Neural cell (in vitro differentiated cells): ENCODE results near the gene MINDY2. TPM values are rescaled to one million over a fixed set of nuclear protein-coding genes. Genes with fewer than 3 reads are reported as not detected.

Experiments
- H2AFZ ChIP-seq: fragments of 200-600, 300-800 bp; sonication (generic), shearing (Covaris generic); 2 replicates; pipeline ENCODE4 v1.6.0; 2014; ENCODE audit warnings: low read depth, mild to moderate bottlenecking, antibody characterized with exemption, low read length, moderate library complexity
- H3F3A ChIP-seq: fragments of 200-600 bp; shearing (Covaris generic); 2 replicates; pipeline ENCODE4 v1.6.1; 2016; ENCODE audit warnings: mild to moderate bottlenecking, moderate library complexity, mixed read lengths, antibody characterized with exemption, low read length; ENCODE audit not compliant: insufficient read depth, poor library complexity, severe bottlenecking
- H3K27ac ChIP-seq: fragments of 200-600, 300-800 bp; sonication (generic), shearing (Covaris generic); 2 replicates; pipeline ENCODE4 v1.5.1; 2014; ENCODE audit warnings: mild to moderate bottlenecking, low read length, moderate library complexity
- H3K27me3 ChIP-seq: fragments of 300-800, 200-600 bp; sonication (generic), shearing (Covaris generic); 2 replicates; pipeline ENCODE4 v1.6.0; 2014; ENCODE audit warnings: mild to moderate bottlenecking, low read depth, low read length, moderate library complexity; ENCODE audit not compliant: insufficient read depth
- H3K36me3 ChIP-seq: fragments of 300-800, 200-600 bp; sonication (generic), shearing (Covaris generic); 2 replicates; pipeline ENCODE4 v1.5.1; 2014; ENCODE audit warnings: mild to moderate bottlenecking, antibody characterized with exemption, low read length, moderate library complexity; ENCODE audit not compliant: insufficient read depth
- H3K4me2 ChIP-seq: fragments of 300-800, 200-600 bp; sonication (generic), shearing (Covaris generic); 2 replicates; pipeline ENCODE4 v1.6.0; 2014; ENCODE audit warnings: mild to moderate bottlenecking, low read length
- H3K4me3 ChIP-seq: fragments of 300-800, 200-600 bp; sonication (generic), shearing (Covaris generic); 2 replicates; pipeline ENCODE4 v1.5.1; 2014; ENCODE audit warnings: mild to moderate bottlenecking, low read length, moderate library complexity
- H3K79me2 ChIP-seq: fragments of 200-600 bp; shearing (Covaris generic); replicated peaks from 2 replicates; pipeline ENCODE4 v1.6.0; 2014; ENCODE audit warnings: mild to moderate bottlenecking, low read length, moderate library complexity; ENCODE audit not compliant: insufficient read depth
- H3K9ac ChIP-seq: fragments of 300-800, 200-600 bp; sonication (generic), shearing (Covaris generic); 2 replicates; pipeline ENCODE4 v1.6.1; 2016; ENCODE audit warnings: mild to moderate bottlenecking, low read length, mixed read lengths
- H3K9me2 ChIP-seq: fragments of 200-600 bp; shearing (Covaris generic); 2 replicates; pipeline ENCODE4 v1.6.1; 2016; ENCODE audit warnings: mild to moderate bottlenecking, low read length, mixed read lengths; ENCODE audit not compliant: insufficient read depth
- H3K9me3 ChIP-seq: fragments of 200-600, 300-800 bp; sonication (generic), shearing (Covaris generic); 2 replicates; pipeline ENCODE4 v1.6.1; 2016; ENCODE audit warnings: mild to moderate bottlenecking, mixed run types, low read length, moderate library complexity, mixed read lengths
- H4K20me1 ChIP-seq: fragments of 200-600 bp; shearing (Covaris generic); 2 replicates; pipeline ENCODE4 v1.6.1; 2016; ENCODE audit warnings: mild to moderate bottlenecking, mixed run types; ENCODE audit not compliant: insufficient read depth
- CTCF ChIP-seq: fragments of 450-650 bp; IDR thresholded peaks from 2 replicates; pipeline ENCODE4 v1.5.1; 2014; ENCODE audit warnings: antibody characterized with exemption, mild to moderate bottlenecking, moderate library complexity; ENCODE audit not compliant: poor library complexity, severe bottlenecking
- EP300 ChIP-seq: fragments of 450-650 bp; conservative IDR thresholded peaks from 2 replicates; pipeline ENCODE4 v1.6.1; 2014; ENCODE audit warnings: antibody characterized with exemption, mild to moderate bottlenecking, moderate library complexity; ENCODE audit not compliant: poor library complexity, severe bottlenecking
- EZH2 ChIP-seq: fragments of 200-600, 300-800 bp; shearing (Covaris generic), sonication (generic); IDR thresholded peaks from 2 replicates; pipeline ENCODE4 v1.6.1; 2014; ENCODE audit warnings: antibody characterized with exemption, low read length, borderline replicate concordance, mild to moderate bottlenecking; ENCODE audit not compliant: insufficient read depth, poor library complexity, severe bottlenecking
- MXI1 ChIP-seq: fragments of 450-650 bp; conservative IDR thresholded peaks from 2 replicates; pipeline ENCODE4 v1.6.1; 2014; ENCODE audit warnings: antibody characterized with exemption, mild to moderate bottlenecking; ENCODE audit not compliant: poor library complexity, severe bottlenecking
- POLR2AphosphoS5 ChIP-seq: IDR thresholded peaks from 2 replicates; pipeline ENCODE4 v1.6.1; 2012
- RAD21 ChIP-seq: fragments of 450-650 bp; conservative IDR thresholded peaks from 2 replicates; pipeline ENCODE4 v1.6.1; 2014; ENCODE audit warnings: antibody characterized with exemption, mild to moderate bottlenecking, moderate library complexity
- REST ChIP-seq: IDR thresholded peaks from 2 replicates; pipeline ENCODE4 v1.6.1; 2012; ENCODE audit warnings: borderline replicate concordance
- SMC3 ChIP-seq: fragments of 450-650 bp; conservative IDR thresholded peaks from 2 replicates; pipeline ENCODE4 v1.6.1; 2014; ENCODE audit warnings: antibody characterized with exemption, mild to moderate bottlenecking, moderate library complexity; ENCODE audit not compliant: poor library complexity
- TAF1 ChIP-seq: IDR thresholded peaks from 2 replicates; pipeline ENCODE4 v1.6.1; 2012; ENCODE audit warnings: low read depth
- polyA plus RNA-seq: library from polyadenylated mRNA; depleted of rRNA; stranded (reverse); fragments of >200 nt; gene quantifications from 2 replicates; pipeline ENCODE4 v1.2.3, GENCODE V29; 2014

MINDY2 gene
- polyA plus RNA-seq, 1 donor from 2014 or later: 22.8 TPM

GRCh38 chr15:58736018-58736643 lies 35.0 kb upstream of the MINDY2 start:
- H3K36me3 ChIP-seq: no peaks in the 10 kb centered on the region
- no peaks in the 10 kb centered on the region for H3K9me2 ChIP-seq
- no peaks in the 10 kb centered on the region for H3F3A ChIP-seq
- H3K4me3 ChIP-seq: no peak overlapping the region
- H2AFZ ChIP-seq: no peak overlapping the region
- H3K79me2 ChIP-seq: peaks cover 77% of the 10 kb centered on the region
- no peaks in the 10 kb centered on the region for H3K27me3 ChIP-seq
- no peak overlapping the region for H3K4me2 ChIP-seq
- H3K27ac ChIP-seq: no peak overlapping the region
- H4K20me1 ChIP-seq: no peaks in the 10 kb centered on the region
- no peak overlapping the region for H3K9ac ChIP-seq
- TF ChIP-seq RAD21 (no peak), REST (no peak)
- H3K9me3 ChIP-seq: no peaks in the 10 kb centered on the region

GRCh38 chr15:58737298-58737697 lies 33.8 kb upstream of the MINDY2 start:
- no peak overlapping the region for H3K9ac ChIP-seq
- no peaks in the 10 kb centered on the region for H4K20me1 ChIP-seq
- H3K9me3 ChIP-seq: no peaks in the 10 kb centered on the region
- no peaks in the 10 kb centered on the region for H3K36me3 ChIP-seq
- no peak overlapping the region for H3K4me2 ChIP-seq
- no peaks in the 10 kb centered on the region for H3K9me2 ChIP-seq
- TF ChIP-seq EP300 (no peak), POLR2AphosphoS5 (no peak), TAF1 (no peak), SMC3 (no peak), REST (no peak), MXI1 (no peak), CTCF (no peak), EZH2 (no peak), RAD21 (no peak)
- no peak overlapping the region for H2AFZ ChIP-seq
- H3K79me2 ChIP-seq: peaks cover 81% of the 10 kb centered on the region
- no peak overlapping the region for H3K27ac ChIP-seq
- no peaks in the 10 kb centered on the region for H3F3A ChIP-seq
- H3K4me3 ChIP-seq: no peak overlapping the region
- no peaks in the 10 kb centered on the region for H3K27me3 ChIP-seq
